ENCODE data around the gene SEMA4D.

GRCh38 chr9:89381308-89381609, 116.7 kb downstream of the SEMA4D start:
- TF ChIP-seq, protein P1, sequence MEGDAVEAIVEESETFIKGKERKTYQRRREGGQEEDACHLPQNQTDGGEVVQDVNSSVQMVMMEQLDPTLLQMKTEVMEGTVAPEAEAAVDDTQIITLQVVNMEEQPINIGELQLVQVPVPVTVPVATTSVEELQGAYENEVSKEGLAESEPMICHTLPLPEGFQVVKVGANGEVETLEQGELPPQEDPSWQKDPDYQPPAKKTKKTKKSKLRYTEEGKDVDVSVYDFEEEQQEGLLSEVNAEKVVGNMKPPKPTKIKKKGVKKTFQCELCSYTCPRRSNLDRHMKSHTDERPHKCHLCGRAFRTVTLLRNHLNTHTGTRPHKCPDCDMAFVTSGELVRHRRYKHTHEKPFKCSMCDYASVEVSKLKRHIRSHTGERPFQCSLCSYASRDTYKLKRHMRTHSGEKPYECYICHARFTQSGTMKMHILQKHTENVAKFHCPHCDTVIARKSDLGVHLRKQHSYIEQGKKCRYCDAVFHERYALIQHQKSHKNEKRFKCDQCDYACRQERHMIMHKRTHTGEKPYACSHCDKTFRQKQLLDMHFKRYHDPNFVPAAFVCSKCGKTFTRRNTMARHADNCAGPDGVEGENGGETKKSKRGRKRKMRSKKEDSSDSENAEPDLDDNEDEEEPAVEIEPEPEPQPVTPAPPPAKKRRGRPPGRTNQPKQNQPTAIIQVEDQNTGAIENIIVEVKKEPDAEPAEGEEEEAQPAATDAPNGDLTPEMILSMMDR (IDR thresholded peaks at IDR 0.05; ENCODE audit: borderline replicate concordance, extremely low read depth, low read length, poor library complexity, severe bottlenecking), result no peak
- TF ChIP-seq EZH2 (IDR thresholded peaks at IDR 0.05; ENCODE audit: borderline replicate concordance, low read depth, low read length, severe bottlenecking), result no peak
